Measurements from ENCODE around the gene CAPS.
"Not testable (repeated sequence)": the region's sequence is repeated elsewhere in the genome, so short reads cannot be mapped to it uniquely, and the experiment has no call there.

Gene CAPS

DNA sequence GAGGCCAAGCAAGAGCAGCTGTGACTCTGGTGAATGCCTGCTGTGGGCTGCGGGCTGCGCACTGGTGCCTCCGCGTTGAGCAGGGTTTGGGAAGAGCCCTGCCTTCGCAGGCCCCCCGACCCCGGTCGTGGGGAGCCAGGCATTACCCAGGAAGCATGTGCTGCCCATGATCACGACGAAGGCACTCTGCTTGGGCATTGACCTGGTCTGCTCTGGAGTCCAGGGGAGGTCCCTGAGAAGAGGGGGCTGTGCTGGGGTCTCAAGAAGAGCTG, 44.7 kb downstream of the CAPS start:
- DNase-seq, result no peak

GRCh38 chr19:5959260-5960004, 45.4 kb downstream of the CAPS start:
- no peak for DNase-seq

DNA sequence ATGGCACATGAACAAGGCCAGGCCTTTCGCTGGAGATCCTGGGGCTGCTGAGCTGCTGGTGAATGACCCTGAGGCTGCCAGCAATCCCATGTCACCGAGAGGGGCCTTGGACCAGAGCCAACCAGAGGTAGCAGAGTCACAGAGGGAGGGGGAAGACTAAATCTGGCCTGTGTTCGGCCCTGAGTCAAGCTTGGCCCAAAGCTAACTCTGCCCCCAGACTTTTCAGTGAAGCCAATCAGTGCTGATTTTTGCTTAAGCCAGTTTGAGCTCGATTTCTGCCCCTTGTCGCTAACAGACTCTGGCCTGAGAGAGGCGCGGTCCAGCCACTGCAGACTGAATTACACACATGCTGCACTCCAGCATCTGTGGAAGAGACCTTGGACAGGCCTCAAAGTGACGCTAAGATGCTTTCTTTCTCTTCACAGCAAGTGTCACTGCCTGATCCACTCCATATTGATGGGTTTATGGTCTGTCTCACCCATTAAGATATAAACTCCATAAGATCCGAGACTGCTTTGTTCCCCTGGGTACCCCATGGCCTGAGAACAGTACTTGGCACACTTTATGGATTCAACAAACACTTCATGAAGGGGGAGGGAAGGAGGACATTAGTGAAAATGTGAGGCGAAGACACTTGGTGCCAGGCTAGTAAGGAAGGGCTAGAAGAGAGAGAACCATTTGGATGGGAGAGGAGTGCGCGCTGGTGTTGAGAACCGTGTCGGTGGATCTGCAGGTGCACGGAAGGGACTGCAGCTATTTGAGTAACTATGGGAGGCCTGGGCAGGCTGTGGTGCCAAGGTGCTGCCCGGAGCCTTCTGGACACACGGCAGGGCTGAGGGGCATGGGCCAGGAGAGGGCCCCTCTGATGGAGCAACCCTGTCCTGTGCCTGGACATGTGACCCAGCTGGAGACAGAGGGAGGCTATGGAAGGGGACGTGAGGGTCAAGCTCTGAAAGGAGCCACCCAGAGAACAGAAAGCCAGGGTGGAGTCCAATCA, 46.2 kb downstream of the CAPS start:
- DNase-seq, result no peak

- DNase-seq, result not testable (repeated sequence)
Measured at GRCh38 chr19:5961641-5961968, 47.6 kb downstream of the CAPS start.

- DNase-seq, result no peak
Measured at GRCh38 chr19:5961969-5962945, 48.2 kb downstream of the CAPS start.

- DNase-seq, result not testable (repeated sequence)
Measured at GRCh38 chr19:5963259-5963658, 49.2 kb downstream of the CAPS start.

- no peak for DNase-seq
Measured at GRCh38 chr19:5963855-5964254, 49.8 kb downstream of the CAPS start.

GRCh38 chr19:5964816-5965565, 50.9 kb downstream of the CAPS start:
- no peak for DNase-seq
